ENCODE measurements around the gene TERT.

TERT gene

DNA sequence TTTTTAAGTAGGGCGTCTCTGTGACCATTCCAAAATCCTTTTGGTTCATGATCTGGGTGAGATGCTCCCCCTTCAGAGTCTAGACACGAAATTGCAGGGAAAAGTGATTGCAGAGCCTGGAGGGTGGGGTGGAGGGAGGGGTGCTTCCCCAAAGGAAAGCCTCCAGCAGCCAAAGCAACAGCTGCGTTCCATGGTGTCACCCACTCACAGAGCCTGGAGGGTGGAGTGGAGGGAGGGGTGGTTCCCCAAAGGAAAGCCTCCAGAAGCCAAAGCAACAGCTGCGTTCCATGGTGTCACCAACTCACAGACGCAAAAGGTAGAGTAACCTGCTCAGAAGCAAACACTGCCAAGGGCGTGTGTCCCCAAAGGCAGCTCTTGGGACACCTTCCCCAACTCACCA is 47.1 kb downstream of the TERT start:
- peaks cover 24% of the 10 kb centered on the region for H3K27me3 Mint-ChIP-seq
- ATAC-seq (replicated peaks; ENCODE audit: extremely low read depth, poor library complexity, severe bottlenecking): no peak
- no peak overlapping the region for H3K4me3 Mint-ChIP-seq

GRCh38 chr5:1246711-1247431 is 48.0 kb downstream of the TERT start:
- Mint-ChIP-seq H3K4me1 (no peaks in the 10 kb centered on the region), H3K36me3 (ENCODE audit: insufficient read depth) (peaks cover 2% of the 10 kb centered on the region), H3K9me3 (no peaks in the 10 kb centered on the region), H3K27me3 (peaks cover 24% of the 10 kb centered on the region), H3K4me3 (no peak overlapping the region), H3K27ac (ENCODE audit: low read depth) (no peak overlapping the region)
- ATAC-seq (replicated peaks; ENCODE audit: extremely low read depth, poor library complexity, severe bottlenecking): no peak
- no peak for DNase-seq (ENCODE audit: low spot score in 2 of 2)

More for the DNA sequence above, 47.1 kb downstream of the TERT start:
- no peaks in the 10 kb centered on the region for H3K4me1 Mint-ChIP-seq
- no peak overlapping the region for H3K27ac Mint-ChIP-seq (ENCODE audit: low read depth)
- H3K9me3 Mint-ChIP-seq: no peaks in the 10 kb centered on the region
- DNase-seq (ENCODE audit: low spot score in 2 of 2): no peak
- H3K36me3 Mint-ChIP-seq (ENCODE audit: insufficient read depth): peaks cover 2% of the 10 kb centered on the region

DNA sequence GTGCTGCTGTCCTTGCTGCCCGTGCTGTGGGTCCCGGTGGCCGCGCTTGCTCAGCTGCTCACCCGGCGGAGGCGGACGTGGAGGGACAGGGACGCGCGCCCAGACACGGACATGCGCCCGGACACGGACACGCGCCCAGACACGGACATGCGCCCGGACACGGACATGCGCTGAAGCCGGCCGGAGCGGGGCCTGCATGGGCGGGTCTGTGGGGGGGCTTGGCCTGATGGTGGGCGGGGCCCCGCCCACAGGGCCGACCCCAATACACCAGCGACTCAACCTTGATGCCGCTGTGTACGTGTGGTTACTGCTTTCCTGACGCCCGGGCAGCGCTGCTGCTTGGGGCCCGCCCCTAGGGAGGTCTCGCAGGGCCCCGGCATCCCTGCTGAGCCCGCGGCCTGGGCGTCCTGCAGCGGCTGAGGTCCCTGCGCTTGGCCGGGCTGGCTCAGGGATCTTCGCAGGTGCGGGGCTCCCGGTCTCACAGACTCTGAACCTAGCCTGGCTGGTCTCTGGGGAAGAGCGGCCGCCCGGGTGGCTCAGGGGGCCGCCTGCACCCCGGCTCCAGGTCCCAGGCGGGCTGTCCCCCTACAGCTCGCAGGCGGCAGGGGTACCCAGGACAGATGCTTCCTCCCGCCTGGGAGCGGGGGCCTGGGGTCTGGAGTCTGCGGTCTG is 48.8 kb downstream of the TERT start:
- DNase-seq (ENCODE audit: low spot score in 2 of 2) (no peak), ATAC-seq (replicated peaks; ENCODE audit: extremely low read depth, poor library complexity, severe bottlenecking) (no peak)
- Mint-ChIP-seq H3K36me3 (ENCODE audit: insufficient read depth) (no peaks in the 10 kb centered on the region), H3K27me3 (peaks cover 24% of the 10 kb centered on the region), H3K9me3 (no peaks in the 10 kb centered on the region), H3K4me1 (no peaks in the 10 kb centered on the region), H3K4me3 (no peak overlapping the region), H3K27ac (ENCODE audit: low read depth) (no peak overlapping the region)

DNA sequence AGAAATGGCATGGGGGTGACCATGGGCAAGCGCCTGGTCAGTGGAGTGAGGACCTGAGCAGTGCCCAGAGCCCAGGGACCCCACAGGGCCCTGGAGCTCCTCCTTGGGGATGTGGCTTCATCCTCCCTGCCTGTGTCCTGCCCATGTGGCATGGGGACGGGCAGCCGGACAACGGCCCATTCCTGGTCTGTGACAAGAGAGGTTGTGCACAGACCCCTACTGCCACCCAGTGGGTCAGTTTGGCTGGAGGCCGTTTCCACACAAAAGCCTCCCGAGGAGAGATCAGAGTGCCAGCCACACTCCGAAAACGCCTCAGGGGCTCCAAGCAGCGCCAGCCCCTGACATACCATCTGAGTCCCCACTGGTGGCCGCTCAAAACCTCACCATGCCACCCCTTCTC is 49.9 kb downstream of the TERT start:
- Mint-ChIP-seq H3K36me3 (ENCODE audit: insufficient read depth) (no peaks in the 10 kb centered on the region), H3K27ac (ENCODE audit: low read depth) (no peak overlapping the region), H3K4me1 (no peaks in the 10 kb centered on the region), H3K27me3 (peaks cover 24% of the 10 kb centered on the region), H3K9me3 (no peaks in the 10 kb centered on the region), H3K4me3 (no peak overlapping the region)
- DNase-seq (ENCODE audit: low spot score in 2 of 2) (no peak), ATAC-seq (replicated peaks; ENCODE audit: extremely low read depth, poor library complexity, severe bottlenecking) (no peak)

DNA sequence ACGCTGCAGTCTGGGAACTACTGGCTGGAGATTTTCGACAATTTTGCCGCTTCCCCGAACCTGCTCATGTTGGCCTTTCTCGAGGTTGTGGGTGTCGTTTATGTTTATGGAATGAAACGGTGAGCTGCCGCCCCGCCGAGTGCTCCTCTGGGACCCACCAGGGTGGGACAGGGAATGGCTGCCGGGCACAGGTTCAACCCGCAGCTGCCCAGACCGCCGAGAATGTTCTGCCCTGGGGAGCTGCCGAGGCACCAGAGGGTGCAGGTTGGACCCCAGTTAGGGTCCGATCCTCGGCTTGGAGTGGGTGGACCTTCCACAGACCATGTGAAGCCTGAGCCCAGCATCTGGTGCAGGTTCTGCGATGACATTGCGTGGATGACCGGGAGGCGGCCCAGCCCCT is 50.6 kb downstream of the TERT start:
- Mint-ChIP-seq H3K4me3 (no peak overlapping the region), H3K9me3 (no peaks in the 10 kb centered on the region), H3K36me3 (ENCODE audit: insufficient read depth) (no peaks in the 10 kb centered on the region), H3K27me3 (peaks cover 24% of the 10 kb centered on the region), H3K4me1 (no peaks in the 10 kb centered on the region), H3K27ac (ENCODE audit: low read depth) (no peak overlapping the region)
- ATAC-seq (replicated peaks; ENCODE audit: extremely low read depth, poor library complexity, severe bottlenecking): no peak
- DNase-seq (ENCODE audit: low spot score in 2 of 2): no peak

DNA sequence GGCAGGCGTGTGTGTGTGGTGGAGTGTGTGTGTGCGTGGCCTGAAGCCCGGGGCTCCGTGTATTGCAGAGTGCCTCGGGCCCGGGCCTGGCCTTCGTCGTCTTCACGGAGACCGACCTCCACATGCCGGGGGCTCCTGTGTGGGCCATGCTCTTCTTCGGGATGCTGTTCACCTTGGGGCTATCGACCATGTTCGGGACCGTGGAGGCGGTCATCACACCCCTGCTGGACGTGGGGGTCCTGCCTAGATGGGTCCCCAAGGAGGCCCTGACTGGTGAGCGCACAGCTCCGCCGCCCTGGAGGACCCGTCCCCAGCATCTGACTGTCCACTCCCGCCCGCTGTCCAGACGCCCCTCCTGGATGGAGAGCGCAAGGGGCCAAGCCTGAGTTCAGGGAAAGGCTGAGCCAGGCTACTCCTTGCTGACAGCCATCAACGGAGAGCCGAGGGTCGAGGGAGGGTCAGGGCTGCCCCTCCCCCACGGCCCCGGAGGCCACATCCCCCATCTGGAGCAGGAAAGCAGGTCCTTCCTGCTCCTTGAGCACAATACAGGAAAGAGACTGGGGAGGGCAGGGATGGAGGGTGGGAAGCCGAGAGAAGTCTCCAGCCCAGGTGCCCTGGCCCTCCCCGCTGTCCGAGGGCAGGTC is 51.3 kb downstream of the TERT start:
- H3K27ac Mint-ChIP-seq (ENCODE audit: low read depth): no peak overlapping the region
- H3K4me1 Mint-ChIP-seq: no peaks in the 10 kb centered on the region
- peaks cover 19% of the 10 kb centered on the region for H3K27me3 Mint-ChIP-seq
- ATAC-seq (replicated peaks; ENCODE audit: extremely low read depth, poor library complexity, severe bottlenecking): no peak
- no peak for DNase-seq (ENCODE audit: low spot score in 2 of 2)
- no peaks in the 10 kb centered on the region for H3K36me3 Mint-ChIP-seq (ENCODE audit: insufficient read depth)
- H3K9me3 Mint-ChIP-seq: no peaks in the 10 kb centered on the region
- H3K4me3 Mint-ChIP-seq: no peak overlapping the region

- H3K4me3 Mint-ChIP-seq: no peak overlapping the region
- H3K27me3 Mint-ChIP-seq: peaks cover 12% of the 10 kb centered on the region
- H3K36me3 Mint-ChIP-seq (ENCODE audit: insufficient read depth): no peaks in the 10 kb centered on the region
- no peak overlapping the region for H3K27ac Mint-ChIP-seq (ENCODE audit: low read depth)
- ATAC-seq (replicated peaks; ENCODE audit: extremely low read depth, poor library complexity, severe bottlenecking) (no peak), DNase-seq (ENCODE audit: low spot score in 2 of 2) (no peak)
- no peaks in the 10 kb centered on the region for H3K4me1 Mint-ChIP-seq
- no peaks in the 10 kb centered on the region for H3K9me3 Mint-ChIP-seq
Observed at GRCh38 chr5:1242733-1243486, 52.0 kb downstream of the TERT start.

GRCh38 chr5:1241509-1242080 is 53.3 kb downstream of the TERT start:
- H3K27me3 Mint-ChIP-seq: peaks cover 11% of the 10 kb centered on the region
- H3K36me3 Mint-ChIP-seq (ENCODE audit: insufficient read depth): no peaks in the 10 kb centered on the region
- H3K4me1 Mint-ChIP-seq: no peaks in the 10 kb centered on the region
- no peak overlapping the region for H3K4me3 Mint-ChIP-seq
- H3K27ac Mint-ChIP-seq (ENCODE audit: low read depth): no peak overlapping the region
- ATAC-seq (replicated peaks; ENCODE audit: extremely low read depth, poor library complexity, severe bottlenecking) (no peak), DNase-seq (ENCODE audit: low spot score in 2 of 2) (no peak)
- no peaks in the 10 kb centered on the region for H3K9me3 Mint-ChIP-seq

DNA sequence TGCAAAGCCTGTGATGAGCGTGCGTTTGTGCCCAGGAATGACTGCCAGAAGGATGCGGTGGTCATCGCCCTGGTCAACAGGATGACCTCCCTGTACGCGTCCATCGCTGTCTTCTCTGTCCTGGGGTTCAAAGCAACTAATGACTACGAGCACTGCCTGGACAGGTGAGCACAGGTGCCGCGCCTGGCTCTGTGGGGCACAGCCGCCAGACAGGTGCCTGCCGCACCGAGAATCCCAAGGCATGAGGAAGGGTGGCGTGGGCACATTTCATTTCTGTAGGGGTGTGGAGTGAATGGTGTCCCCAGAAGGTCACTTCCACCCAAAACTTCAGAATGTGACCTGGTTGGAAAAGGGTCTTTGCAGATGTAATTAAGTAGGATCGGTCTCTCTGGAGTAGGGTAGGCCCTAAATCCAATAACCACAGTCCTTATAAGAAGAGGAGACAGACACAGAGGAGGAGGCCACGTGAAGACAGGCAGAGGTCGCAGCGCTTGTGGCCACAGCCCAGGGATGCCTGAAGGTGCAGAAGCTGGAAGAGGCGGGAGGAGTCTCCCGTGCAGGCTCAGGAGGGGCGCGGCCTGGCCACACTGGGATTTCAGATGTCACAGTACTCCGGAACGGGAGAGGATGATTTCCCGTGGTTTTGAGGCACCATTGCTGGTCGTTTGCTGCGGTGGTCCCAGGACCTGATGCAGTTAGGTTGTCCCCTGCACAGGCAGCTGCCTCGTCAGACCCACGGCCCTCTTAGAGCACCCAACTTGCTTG is 54.2 kb downstream of the TERT start:
- H3K36me3 Mint-ChIP-seq (ENCODE audit: insufficient read depth): no peaks in the 10 kb centered on the region
- DNase-seq (ENCODE audit: low spot score in 2 of 2) (no peak), ATAC-seq (replicated peaks; ENCODE audit: extremely low read depth, poor library complexity, severe bottlenecking) (no peak)
- H3K4me1 Mint-ChIP-seq: no peaks in the 10 kb centered on the region
- H3K4me3 Mint-ChIP-seq: no peak overlapping the region
- peaks cover 6% of the 10 kb centered on the region for H3K9me3 Mint-ChIP-seq
- H3K27me3 Mint-ChIP-seq: peaks cover 11% of the 10 kb centered on the region
- H3K27ac Mint-ChIP-seq (ENCODE audit: low read depth): no peak overlapping the region

- Mint-ChIP-seq H3K27me3 (peaks cover 11% of the 10 kb centered on the region), H3K9me3 (peaks cover 10% of the 10 kb centered on the region), H3K36me3 (ENCODE audit: insufficient read depth) (peaks cover 1% of the 10 kb centered on the region), H3K27ac (ENCODE audit: low read depth) (no peak overlapping the region), H3K4me1 (no peaks in the 10 kb centered on the region), H3K4me3 (no peak overlapping the region)
- ATAC-seq (replicated peaks; ENCODE audit: extremely low read depth, poor library complexity, severe bottlenecking): no peak
- DNase-seq (ENCODE audit: low spot score in 2 of 2): no peak
Observed at GRCh38 chr5:1239505-1240251, 55.2 kb downstream of the TERT start.

DNA sequence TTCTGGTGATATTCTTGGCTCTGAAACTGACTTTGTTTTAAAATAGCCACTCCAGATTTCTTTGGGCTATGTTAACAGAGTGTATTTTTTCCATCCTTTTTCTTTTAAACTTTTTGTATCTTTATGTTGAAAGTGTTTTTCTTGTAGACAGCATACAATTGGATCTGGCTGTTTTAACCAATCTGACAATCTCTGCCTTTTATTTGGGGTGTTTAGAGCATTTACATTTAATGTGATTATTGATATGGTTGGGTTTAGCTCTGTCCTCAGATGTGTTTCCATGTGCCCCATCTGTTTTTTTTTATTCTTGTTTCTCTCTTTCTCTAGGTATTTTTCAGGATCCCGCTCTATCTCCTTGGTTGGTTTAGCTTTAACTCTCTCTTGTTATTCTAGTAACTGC is 59.0 kb downstream of the TERT start:
- Mint-ChIP-seq H3K36me3 (ENCODE audit: insufficient read depth) (peaks cover 1% of the 10 kb centered on the region), H3K27ac (ENCODE audit: low read depth) (no peak overlapping the region), H3K9me3 (peaks cover 10% of the 10 kb centered on the region), H3K4me3 (no peak overlapping the region), H3K27me3 (peaks cover 12% of the 10 kb centered on the region), H3K4me1 (no peaks in the 10 kb centered on the region)
- DNase-seq (ENCODE audit: low spot score in 2 of 2) (no peak), ATAC-seq (replicated peaks; ENCODE audit: extremely low read depth, poor library complexity, severe bottlenecking) (no peak)
